GM23338 (cell line): ENCODE results near the gene EP400. TPM values are rescaled to one million over a fixed set of nuclear protein-coding genes. Genes with fewer than 3 reads are reported as not detected.
A peak's percentile ranks its signal among the peaks of the same experiment; 100 is the strongest.

Experiments
- ATAC-seq: fragments of 200-7000 bp; cut with Tn5 transposase; 3 replicates; pipeline ENCODE4 v1.9.1; 2020
- DNase-seq: peaks from one replicate; pipeline ENCODE4 v3.0.0-alpha.2; 2015; ENCODE audit warnings: low spot score
- H2AFZ ChIP-seq: fragments of 200-600 bp; sonication (generic); 2 replicates; pipeline ENCODE4 v1.8.0; 2016; ENCODE audit warnings: antibody characterized with exemption, mild to moderate bottlenecking, moderate library complexity
- H3F3A ChIP-seq: fragments of 200-600 bp; sonication (generic); replicated peaks from 2 replicates; pipeline ENCODE4 v1.8.0; 2017; ENCODE audit warnings: antibody characterized with exemption, mixed run types, low read depth
- H3K27ac ChIP-seq: fragments of 200-600 bp; sonication (generic); 2 replicates; pipeline ENCODE4 v1.6.1; 2016; ENCODE audit warnings: low read depth
- H3K27me3 ChIP-seq: fragments of 200-600 bp; sonication (generic); 2 replicates; pipeline ENCODE4 v1.8.0; 2016; ENCODE audit warnings: mild to moderate bottlenecking, mixed run types, moderate library complexity; ENCODE audit not compliant: insufficient read depth
- H3K36me3 ChIP-seq: fragments of 200-600 bp; sonication (generic); 2 replicates; pipeline ENCODE4 v1.8.0; 2016; ENCODE audit warnings: mild to moderate bottlenecking; ENCODE audit not compliant: insufficient read depth
- H3K4me1 ChIP-seq: fragments of 200-600 bp; sonication (generic); 2 replicates; pipeline ENCODE4 v1.8.0; 2016; ENCODE audit warnings: mild to moderate bottlenecking, moderate library complexity; ENCODE audit not compliant: insufficient read depth
- H3K4me2 ChIP-seq: fragments of 200-600 bp; sonication (generic); 2 replicates; pipeline ENCODE4 v1.7.1; 2017; ENCODE audit warnings: mixed run types
- H3K4me3 ChIP-seq: fragments of 200-600 bp; sonication (generic); 2 replicates; pipeline ENCODE4 v1.6.1; 2016; ENCODE audit warnings: mixed run types
- H3K79me2 ChIP-seq: fragments of 200-600 bp; sonication (generic); replicated peaks from 2 replicates; pipeline ENCODE4 v1.8.0; 2017; ENCODE audit warnings: mild to moderate bottlenecking; ENCODE audit not compliant: insufficient read depth
- H3K9me2 ChIP-seq: fragments of 200-600 bp; sonication (generic); 2 replicates; pipeline ENCODE4 v1.8.0; 2017; ENCODE audit not compliant: insufficient read depth
- H4K20me1 ChIP-seq: fragments of 200-600 bp; sonication (generic); replicated peaks from 2 replicates; pipeline ENCODE4 v1.8.0; 2017; ENCODE audit warnings: mild to moderate bottlenecking; ENCODE audit not compliant: insufficient read depth
- H3K27ac Mint-ChIP-seq: 2 replicates; pipeline ENCODE4 v1.8.0; 2020; ENCODE audit warnings: inconsistent platforms, mild to moderate bottlenecking, moderate library complexity, mixed read lengths
- H3K27me3 Mint-ChIP-seq: 3 replicates; pipeline ENCODE4 v1.8.0; 2022; ENCODE audit warnings: low read depth, mild to moderate bottlenecking, moderate library complexity, mixed read lengths, inconsistent platforms; ENCODE audit not compliant: insufficient read depth, poor library complexity
- H3K36me3 Mint-ChIP-seq: 3 replicates; pipeline ENCODE4 v1.8.0; 2021; ENCODE audit warnings: low read depth, mild to moderate bottlenecking, inconsistent platforms, moderate library complexity, mixed read lengths
- H3K4me1 Mint-ChIP-seq: 3 replicates; pipeline ENCODE4 v1.8.0; 2020; ENCODE audit warnings: mild to moderate bottlenecking, inconsistent platforms, mixed read lengths
- H3K4me3 Mint-ChIP-seq: 3 replicates; pipeline ENCODE4 v1.8.0; 2021; ENCODE audit warnings: moderate library complexity, mild to moderate bottlenecking, inconsistent platforms, mixed read lengths
- H3K9me3 Mint-ChIP-seq: 3 replicates; pipeline ENCODE4 v1.8.0; 2020; ENCODE audit warnings: moderate library complexity, mild to moderate bottlenecking, inconsistent platforms, mixed read lengths
- CREB1 ChIP-seq: fragments of 250-450 bp; sonication (Bioruptor Pico); IDR thresholded peaks from 2 replicates; pipeline ENCODE4 v1.5.0; 2020; ENCODE audit warnings: low read depth, mild to moderate bottlenecking, moderate library complexity
- EZH2 ChIP-seq: fragments of 200-600 bp; sonication (generic); IDR thresholded peaks from one replicate; pipeline ENCODE4 v1.8.0; 2017; ENCODE audit warnings: antibody characterized with exemption, mild to moderate bottlenecking, low read depth; ENCODE audit not compliant: unreplicated experiment
- JUNB ChIP-seq: IDR thresholded peaks from one replicate; pipeline ENCODE4 v1.6.1; 2016; ENCODE audit warnings: antibody characterized with exemption; ENCODE audit not compliant: unreplicated experiment
- STAT1 ChIP-seq: IDR thresholded peaks from one replicate; pipeline ENCODE4 v1.6.1; 2016; ENCODE audit warnings: antibody characterized with exemption; ENCODE audit not compliant: unreplicated experiment
- ZNF114 ChIP-seq: fragments of 250-450 bp; sonication (Bioruptor Pico); IDR thresholded peaks from 2 replicates; pipeline ENCODE4 v1.5.0; 2020; ENCODE audit warnings: mild to moderate bottlenecking, moderate library complexity
- polyA plus RNA-seq: library from polyadenylated mRNA; unstranded; fragments of >200 nt; fragmentation: Nextera tagmentation; extraction: Ambion mirVana; gene quantifications from 2 replicates; pipeline ENCODE4 v1.2.1, GENCODE V29; 2016
- total RNA-seq: library from RNA; depleted of rRNA; stranded (reverse); fragments of >200 nt; shearing (Covaris generic); gene quantifications from 2 replicates; pipeline ENCODE4 v1.2.3, GENCODE V29; 2014
- TF ChIP-seq, protein P1 (sequence below): IDR thresholded peaks from 2 replicates; pipeline ENCODE4 v1.6.1; 2016; ENCODE audit warnings: antibody characterized with exemption
- TF ChIP-seq, protein P2 (sequence below): IDR thresholded peaks from one replicate; pipeline ENCODE4 v1.6.1; 2018; ENCODE audit warnings: antibody characterized with exemption; ENCODE audit not compliant: unreplicated experiment
- TF ChIP-seq, protein P3 (sequence below), 2 experiments: fragments of 200-600 bp in 1 of 2; sonication (generic) in 1 of 2; conservative IDR thresholded peaks; 2 replicates each; pipeline versions ENCODE4 v1.5.1 to v1.6.1; 2016 to 2017; ENCODE audit warnings: antibody characterized with exemption in 2 of 2, low read depth in 2 of 2, mild to moderate bottlenecking in 2 of 2, moderate library complexity in 1 of 2
- TF ChIP-seq, protein P4 (sequence below): fragments of 250-450 bp; sonication (Bioruptor Pico); IDR thresholded peaks from 2 replicates; pipeline ENCODE4 v1.5.0; 2020; ENCODE audit warnings: mild to moderate bottlenecking, moderate library complexity

The EP400 gene
- total and polyA plus RNA-seq, 2 experiments from 2014 or later = 26.3 to 57.2 TPM

DNA sequence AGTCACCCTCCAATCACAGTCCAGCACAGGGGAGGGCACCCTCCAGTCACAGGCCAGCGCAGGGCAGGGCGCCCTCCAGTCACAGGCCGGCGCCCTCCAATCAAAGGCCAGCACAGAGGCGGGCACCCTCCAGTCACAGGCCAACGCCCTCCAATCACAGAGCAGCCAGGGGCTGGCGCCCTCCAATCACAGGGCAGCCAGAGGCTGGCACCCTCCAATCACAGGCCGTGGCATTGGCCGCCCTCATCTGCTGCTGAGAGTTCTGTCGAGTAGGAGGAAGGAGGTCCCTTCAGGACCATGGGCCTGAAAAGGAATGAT, 167.8 kb downstream of the EP400 start:
- Histone ChIP-seq H3K27ac (no peak overlapping the region), H4K20me1 (no peaks in the 10 kb centered on the region), H3F3A (no peaks in the 10 kb centered on the region; the same call in 1 of the 2 replicates), H3K4me2 (no peak overlapping the region), H3K4me1 (no peaks in the 10 kb centered on the region), H2AFZ (no peak overlapping the region), H3K27me3 (no peaks in the 10 kb centered on the region), H3K9me2 (no peaks in the 10 kb centered on the region), H3K79me2 (no peaks in the 10 kb centered on the region), H3K36me3 (peaks cover 11% of the 10 kb centered on the region; the same call in 1 of the 2 replicates), H3K4me3 (no peak overlapping the region)
- H3K36me3 Mint-ChIP-seq = peaks cover 31% of the 10 kb centered on the region
- H3K4me3 Mint-ChIP-seq = no peak overlapping the region
- peaks cover 13% of the 10 kb centered on the region for H3K27me3 Mint-ChIP-seq
- no peaks in the 10 kb centered on the region for H3K4me1 Mint-ChIP-seq
- TF ChIP-seq CREB1 (CRISPR knock-in tag) (peak; percentile 56; the same call in 1 of the 2 replicates), JUNB (no peak)
- H3K9me3 Mint-ChIP-seq = no peaks in the 10 kb centered on the region
- H3K27ac Mint-ChIP-seq = no peak overlapping the region
- ATAC-seq (peak; percentile 93), DNase-seq (peak; percentile 65)

DNA sequence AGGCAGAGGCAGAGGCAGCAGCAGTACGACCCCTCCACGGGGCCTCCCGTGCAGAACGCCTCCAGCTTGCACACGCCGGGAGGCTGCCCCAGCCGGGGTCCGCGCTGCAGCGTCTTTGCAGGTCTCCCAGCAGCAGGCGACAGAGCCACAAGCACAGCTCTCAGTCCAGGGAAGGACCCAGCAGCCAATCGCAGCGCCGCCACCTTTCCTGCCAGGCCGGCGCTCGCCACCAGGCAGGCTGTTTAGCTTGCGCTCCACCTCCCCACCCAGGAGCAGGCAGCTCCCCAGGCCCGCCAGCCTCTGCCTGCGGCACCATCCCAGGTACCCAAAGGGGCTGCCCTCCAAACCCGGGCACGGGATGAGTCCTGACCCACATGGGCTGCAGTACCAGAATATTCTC, 169.1 kb downstream of the EP400 start:
- DNase-seq = peak; percentile 34
- ATAC-seq = peak; percentile 53
- no peak overlapping the region for H3K27ac ChIP-seq
- no peaks in the 10 kb centered on the region for H3K79me2 ChIP-seq
- Mint-ChIP-seq H3K9me3 (no peaks in the 10 kb centered on the region), H3K27me3 (peaks cover 10% of the 10 kb centered on the region), H3K4me1 (no peaks in the 10 kb centered on the region), H3K4me3 (no peak overlapping the region), H3K36me3 (peaks cover 33% of the 10 kb centered on the region), H3K27ac (no peak overlapping the region)
- H2AFZ ChIP-seq = no peak overlapping the region
- peaks cover 16% of the 10 kb centered on the region; the same call in 1 of the 2 replicates for H3K36me3 ChIP-seq
- H3K4me1 ChIP-seq = no peaks in the 10 kb centered on the region
- H4K20me1 ChIP-seq = no peaks in the 10 kb centered on the region
- H3K9me2 ChIP-seq = no peaks in the 10 kb centered on the region
- no peak overlapping the region for H3K4me2 ChIP-seq
- H3K4me3 ChIP-seq = no peak overlapping the region
- no peaks in the 10 kb centered on the region for H3K27me3 ChIP-seq
- no peaks in the 10 kb centered on the region; the same call in 1 of the 2 replicates for H3F3A ChIP-seq
- TF ChIP-seq, protein P1, sequence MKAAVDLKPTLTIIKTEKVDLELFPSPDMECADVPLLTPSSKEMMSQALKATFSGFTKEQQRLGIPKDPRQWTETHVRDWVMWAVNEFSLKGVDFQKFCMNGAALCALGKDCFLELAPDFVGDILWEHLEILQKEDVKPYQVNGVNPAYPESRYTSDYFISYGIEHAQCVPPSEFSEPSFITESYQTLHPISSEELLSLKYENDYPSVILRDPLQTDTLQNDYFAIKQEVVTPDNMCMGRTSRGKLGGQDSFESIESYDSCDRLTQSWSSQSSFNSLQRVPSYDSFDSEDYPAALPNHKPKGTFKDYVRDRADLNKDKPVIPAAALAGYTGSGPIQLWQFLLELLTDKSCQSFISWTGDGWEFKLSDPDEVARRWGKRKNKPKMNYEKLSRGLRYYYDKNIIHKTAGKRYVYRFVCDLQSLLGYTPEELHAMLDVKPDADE = no peak
- TF ChIP-seq, protein P2, sequence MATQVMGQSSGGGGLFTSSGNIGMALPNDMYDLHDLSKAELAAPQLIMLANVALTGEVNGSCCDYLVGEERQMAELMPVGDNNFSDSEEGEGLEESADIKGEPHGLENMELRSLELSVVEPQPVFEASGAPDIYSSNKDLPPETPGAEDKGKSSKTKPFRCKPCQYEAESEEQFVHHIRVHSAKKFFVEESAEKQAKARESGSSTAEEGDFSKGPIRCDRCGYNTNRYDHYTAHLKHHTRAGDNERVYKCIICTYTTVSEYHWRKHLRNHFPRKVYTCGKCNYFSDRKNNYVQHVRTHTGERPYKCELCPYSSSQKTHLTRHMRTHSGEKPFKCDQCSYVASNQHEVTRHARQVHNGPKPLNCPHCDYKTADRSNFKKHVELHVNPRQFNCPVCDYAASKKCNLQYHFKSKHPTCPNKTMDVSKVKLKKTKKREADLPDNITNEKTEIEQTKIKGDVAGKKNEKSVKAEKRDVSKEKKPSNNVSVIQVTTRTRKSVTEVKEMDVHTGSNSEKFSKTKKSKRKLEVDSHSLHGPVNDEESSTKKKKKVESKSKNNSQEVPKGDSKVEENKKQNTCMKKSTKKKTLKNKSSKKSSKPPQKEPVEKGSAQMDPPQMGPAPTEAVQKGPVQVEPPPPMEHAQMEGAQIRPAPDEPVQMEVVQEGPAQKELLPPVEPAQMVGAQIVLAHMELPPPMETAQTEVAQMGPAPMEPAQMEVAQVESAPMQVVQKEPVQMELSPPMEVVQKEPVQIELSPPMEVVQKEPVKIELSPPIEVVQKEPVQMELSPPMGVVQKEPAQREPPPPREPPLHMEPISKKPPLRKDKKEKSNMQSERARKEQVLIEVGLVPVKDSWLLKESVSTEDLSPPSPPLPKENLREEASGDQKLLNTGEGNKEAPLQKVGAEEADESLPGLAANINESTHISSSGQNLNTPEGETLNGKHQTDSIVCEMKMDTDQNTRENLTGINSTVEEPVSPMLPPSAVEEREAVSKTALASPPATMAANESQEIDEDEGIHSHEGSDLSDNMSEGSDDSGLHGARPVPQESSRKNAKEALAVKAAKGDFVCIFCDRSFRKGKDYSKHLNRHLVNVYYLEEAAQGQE = no peak
- TF ChIP-seq CREB1 (CRISPR knock-in tag) = no peak
- TF ChIP-seq ZNF114 (CRISPR knock-in tag) = no peak
- no peak for TF ChIP-seq JUNB
- TF ChIP-seq EZH2 = no peak
- no peak for TF ChIP-seq STAT1
- TF ChIP-seq, protein P3, sequence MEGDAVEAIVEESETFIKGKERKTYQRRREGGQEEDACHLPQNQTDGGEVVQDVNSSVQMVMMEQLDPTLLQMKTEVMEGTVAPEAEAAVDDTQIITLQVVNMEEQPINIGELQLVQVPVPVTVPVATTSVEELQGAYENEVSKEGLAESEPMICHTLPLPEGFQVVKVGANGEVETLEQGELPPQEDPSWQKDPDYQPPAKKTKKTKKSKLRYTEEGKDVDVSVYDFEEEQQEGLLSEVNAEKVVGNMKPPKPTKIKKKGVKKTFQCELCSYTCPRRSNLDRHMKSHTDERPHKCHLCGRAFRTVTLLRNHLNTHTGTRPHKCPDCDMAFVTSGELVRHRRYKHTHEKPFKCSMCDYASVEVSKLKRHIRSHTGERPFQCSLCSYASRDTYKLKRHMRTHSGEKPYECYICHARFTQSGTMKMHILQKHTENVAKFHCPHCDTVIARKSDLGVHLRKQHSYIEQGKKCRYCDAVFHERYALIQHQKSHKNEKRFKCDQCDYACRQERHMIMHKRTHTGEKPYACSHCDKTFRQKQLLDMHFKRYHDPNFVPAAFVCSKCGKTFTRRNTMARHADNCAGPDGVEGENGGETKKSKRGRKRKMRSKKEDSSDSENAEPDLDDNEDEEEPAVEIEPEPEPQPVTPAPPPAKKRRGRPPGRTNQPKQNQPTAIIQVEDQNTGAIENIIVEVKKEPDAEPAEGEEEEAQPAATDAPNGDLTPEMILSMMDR (conservative IDR thresholded peaks at IDR 0.05; ENCODE audit: low read depth in 2 of 2) = no peak
- TF ChIP-seq, protein P4, sequence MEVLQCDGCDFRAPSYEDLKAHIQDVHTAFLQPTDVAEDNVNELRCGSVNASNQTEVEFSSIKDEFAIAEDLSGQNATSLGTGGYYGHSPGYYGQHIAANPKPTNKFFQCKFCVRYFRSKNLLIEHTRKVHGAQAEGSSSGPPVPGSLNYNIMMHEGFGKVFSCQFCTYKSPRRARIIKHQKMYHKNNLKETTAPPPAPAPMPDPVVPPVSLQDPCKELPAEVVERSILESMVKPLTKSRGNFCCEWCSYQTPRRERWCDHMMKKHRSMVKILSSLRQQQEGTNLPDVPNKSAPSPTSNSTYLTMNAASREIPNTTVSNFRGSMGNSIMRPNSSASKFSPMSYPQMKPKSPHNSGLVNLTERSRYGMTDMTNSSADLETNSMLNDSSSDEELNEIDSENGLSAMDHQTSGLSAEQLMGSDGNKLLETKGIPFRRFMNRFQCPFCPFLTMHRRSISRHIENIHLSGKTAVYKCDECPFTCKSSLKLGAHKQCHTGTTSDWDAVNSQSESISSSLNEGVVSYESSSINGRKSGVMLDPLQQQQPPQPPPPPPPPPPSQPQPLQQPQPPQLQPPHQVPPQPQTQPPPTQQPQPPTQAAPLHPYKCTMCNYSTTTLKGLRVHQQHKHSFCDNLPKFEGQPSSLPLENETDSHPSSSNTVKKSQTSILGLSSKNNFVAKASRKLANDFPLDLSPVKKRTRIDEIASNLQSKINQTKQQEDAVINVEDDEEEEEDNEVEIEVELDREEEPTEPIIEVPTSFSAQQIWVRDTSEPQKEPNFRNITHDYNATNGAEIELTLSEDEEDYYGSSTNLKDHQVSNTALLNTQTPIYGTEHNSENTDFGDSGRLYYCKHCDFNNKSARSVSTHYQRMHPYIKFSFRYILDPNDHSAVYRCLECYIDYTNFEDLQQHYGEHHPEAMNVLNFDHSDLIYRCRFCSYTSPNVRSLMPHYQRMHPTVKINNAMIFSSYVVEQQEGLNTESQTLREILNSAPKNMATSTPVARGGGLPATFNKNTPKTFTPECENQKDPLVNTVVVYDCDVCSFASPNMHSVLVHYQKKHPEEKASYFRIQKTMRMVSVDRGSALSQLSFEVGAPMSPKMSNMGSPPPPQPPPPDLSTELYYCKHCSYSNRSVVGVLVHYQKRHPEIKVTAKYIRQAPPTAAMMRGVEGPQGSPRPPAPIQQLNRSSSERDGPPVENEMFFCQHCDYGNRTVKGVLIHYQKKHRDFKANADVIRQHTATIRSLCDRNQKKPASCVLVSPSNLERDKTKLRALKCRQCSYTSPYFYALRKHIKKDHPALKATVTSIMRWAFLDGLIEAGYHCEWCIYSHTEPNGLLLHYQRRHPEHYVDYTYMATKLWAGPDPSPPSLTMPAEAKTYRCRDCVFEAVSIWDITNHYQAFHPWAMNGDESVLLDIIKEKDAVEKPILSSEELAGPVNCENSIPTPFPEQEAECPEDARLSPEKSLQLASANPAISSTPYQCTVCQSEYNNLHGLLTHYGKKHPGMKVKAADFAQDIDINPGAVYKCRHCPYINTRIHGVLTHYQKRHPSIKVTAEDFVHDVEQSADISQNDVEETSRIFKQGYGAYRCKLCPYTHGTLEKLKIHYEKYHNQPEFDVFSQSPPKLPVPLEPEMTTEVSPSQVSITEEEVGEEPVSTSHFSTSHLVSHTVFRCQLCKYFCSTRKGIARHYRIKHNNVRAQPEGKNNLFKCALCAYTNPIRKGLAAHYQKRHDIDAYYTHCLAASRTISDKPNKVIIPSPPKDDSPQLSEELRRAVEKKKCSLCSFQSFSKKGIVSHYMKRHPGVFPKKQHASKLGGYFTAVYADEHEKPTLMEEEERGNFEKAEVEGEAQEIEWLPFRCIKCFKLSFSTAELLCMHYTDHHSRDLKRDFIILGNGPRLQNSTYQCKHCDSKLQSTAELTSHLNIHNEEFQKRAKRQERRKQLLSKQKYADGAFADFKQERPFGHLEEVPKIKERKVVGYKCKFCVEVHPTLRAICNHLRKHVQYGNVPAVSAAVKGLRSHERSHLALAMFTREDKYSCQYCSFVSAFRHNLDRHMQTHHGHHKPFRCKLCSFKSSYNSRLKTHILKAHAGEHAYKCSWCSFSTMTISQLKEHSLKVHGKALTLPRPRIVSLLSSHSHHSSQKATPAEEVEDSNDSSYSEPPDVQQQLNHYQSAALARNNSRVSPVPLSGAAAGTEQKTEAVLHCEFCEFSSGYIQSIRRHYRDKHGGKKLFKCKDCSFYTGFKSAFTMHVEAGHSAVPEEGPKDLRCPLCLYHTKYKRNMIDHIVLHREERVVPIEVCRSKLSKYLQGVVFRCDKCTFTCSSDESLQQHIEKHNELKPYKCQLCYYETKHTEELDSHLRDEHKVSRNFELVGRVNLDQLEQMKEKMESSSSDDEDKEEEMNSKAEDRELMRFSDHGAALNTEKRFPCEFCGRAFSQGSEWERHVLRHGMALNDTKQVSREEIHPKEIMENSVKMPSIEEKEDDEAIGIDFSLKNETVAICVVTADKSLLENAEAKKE (CRISPR knock-in tag) = no peak
